Right atrium auricular region (tissue), 2 donors: ENCODE results near the gene GSAP. TPM values are rescaled to one million over a fixed set of nuclear protein-coding genes. Genes with fewer than 3 reads are reported as not detected.

Experiments
- DNase-seq: peaks from one replicate; pipeline ENCODE4 v3.0.0-alpha.2; 2019; ENCODE audit warnings: low spot score
- H3K27ac ChIP-seq, 2 donors: fragments of 200-600 bp; sonication (generic); 1 replicate in 1 of 2; 2 replicates in 1 of 2; pipeline ENCODE4 v1.5.1; 2016 to 2019
- H3K27me3 ChIP-seq, 2 donors: fragments of 200-600 bp; sonication (generic); one replicate each; pipeline versions ENCODE4 v1.5.1 to v1.6.0; 2017 to 2019
- H3K36me3 ChIP-seq: fragments of 200-600 bp; sonication (generic); one replicate; pipeline ENCODE4 v1.5.1; 2016
- H3K4me1 ChIP-seq, 2 donors: fragments of 200-600 bp; sonication (generic); one replicate each; pipeline versions ENCODE4 v1.5.1 to v1.6.0; 2017 to 2019
- H3K4me3 ChIP-seq, 2 donors: fragments of 200-600 bp; sonication (generic); 1 replicate in 1 of 2; 2 replicates in 1 of 2; pipeline ENCODE4 v1.5.1; 2017 to 2019; ENCODE audit warnings: mild to moderate bottlenecking in 1 of 2, moderate library complexity in 1 of 2
- H3K9me3 ChIP-seq, 2 donors: fragments of 200-600 bp; sonication (generic); one replicate each; pipeline ENCODE4 v1.5.1; 2019
- CTCF ChIP-seq, 2 donors: fragments of 200-600 bp; sonication (generic); IDR thresholded peaks; one replicate each; pipeline ENCODE4 v1.5.1; 2019; ENCODE audit warnings: antibody characterized with exemption in 2 of 2
- total RNA-seq, 2 donors: library from RNA; depleted of rRNA; stranded (reverse); fragments of >200 nt; gene quantifications; one replicate each; pipeline ENCODE4 v1.1.0, GENCODE V29; 2016

GSAP gene
- total RNA-seq, 2 donors from 2014 or later, result 6.4 to 13.5 TPM

- Histone ChIP-seq H3K9me3 (no peaks in the 10 kb centered on the region), H3K27ac (no peak overlapping the region), H3K27me3 (no peaks in the 10 kb centered on the region), H3K36me3 (no peaks in the 10 kb centered on the region), H3K4me1 (peaks cover 0 to 17% of the 10 kb centered on the region in 2 donors), H3K4me3 (no peak overlapping the region)
- TF ChIP-seq CTCF (IDR thresholded peaks at IDR 0.05), result no peak
- no peak for DNase-seq
These were observed 61.7 kb downstream of the GSAP start for GRCh38 chr7:77354484-77354883.

GRCh38 chr7:77353911-77354310 lies 62.2 kb downstream of the GSAP start:
- DNase-seq, result no peak
- no peaks in the 10 kb centered on the region for H3K9me3 ChIP-seq
- no peaks in the 10 kb centered on the region for H3K36me3 ChIP-seq
- TF ChIP-seq CTCF (IDR thresholded peaks at IDR 0.05), result no peak
- peaks cover 0 to 22% of the 10 kb centered on the region in 2 donors for H3K4me1 ChIP-seq
- H3K27me3 ChIP-seq, result no peaks in the 10 kb centered on the region
- H3K27ac ChIP-seq, result no peak overlapping the region
- no peak overlapping the region for H3K4me3 ChIP-seq

GRCh38 chr7:77353407-77353721 lies 62.8 kb downstream of the GSAP start:
- Histone ChIP-seq H3K4me1 (peaks cover 0 to 28% of the 10 kb centered on the region in 2 donors), H3K27ac (no peak overlapping the region), H3K4me3 (no peak overlapping the region), H3K9me3 (no peaks in the 10 kb centered on the region), H3K27me3 (no peaks in the 10 kb centered on the region), H3K36me3 (no peaks in the 10 kb centered on the region)
- no peak for DNase-seq
- TF ChIP-seq CTCF (IDR thresholded peaks at IDR 0.05), result no peak

- Histone ChIP-seq H3K9me3 (no peaks in the 10 kb centered on the region), H3K36me3 (no peaks in the 10 kb centered on the region), H3K4me3 (no peak overlapping the region), H3K27me3 (no peaks in the 10 kb centered on the region), H3K4me1 (peaks cover 0 to 33% of the 10 kb centered on the region in 2 donors), H3K27ac (no peak overlapping the region)
- DNase-seq, result no peak
- no peak for TF ChIP-seq CTCF (IDR thresholded peaks at IDR 0.05)
These were observed 63.3 kb downstream of the GSAP start for GRCh38 chr7:77352665-77353406.

- Histone ChIP-seq H3K4me3 (no peak overlapping the region), H3K27ac (peak overlapping the region in 1 of 2 donors; percentile 11), H3K36me3 (no peaks in the 10 kb centered on the region), H3K4me1 (peaks cover 0 to 33% of the 10 kb centered on the region in 2 donors), H3K9me3 (no peaks in the 10 kb centered on the region), H3K27me3 (no peaks in the 10 kb centered on the region)
- no peak for TF ChIP-seq CTCF (IDR thresholded peaks at IDR 0.05)
- DNase-seq, result no peak
These were observed 64.6 kb downstream of the GSAP start for GRCh38 chr7:77351539-77352004.

- no peaks in the 10 kb centered on the region for H3K9me3 ChIP-seq
- H3K27me3 ChIP-seq, result no peaks in the 10 kb centered on the region
- H3K4me3 ChIP-seq, result no peak overlapping the region
- no peak for DNase-seq
- TF ChIP-seq CTCF (IDR thresholded peaks at IDR 0.05), result no peak
- peaks cover 0 to 33% of the 10 kb centered on the region in 2 donors for H3K4me1 ChIP-seq
- H3K27ac ChIP-seq, result no peak overlapping the region
- H3K36me3 ChIP-seq, result no peaks in the 10 kb centered on the region
These were observed 67.0 kb downstream of the GSAP start for GRCh38 chr7:77349141-77349540.
